HG03442 (cell line): ENCODE data around the gene CRYGN.

Experiments used
- ATAC-seq: cut with Tn5 transposase; IDR thresholded peaks from one replicate; pipeline ENCODE4 v1.9.1; 2021; ENCODE audit warnings: mild to moderate bottlenecking, moderate library complexity; ENCODE audit not compliant: unreplicated experiment

Gene CRYGN

DNA sequence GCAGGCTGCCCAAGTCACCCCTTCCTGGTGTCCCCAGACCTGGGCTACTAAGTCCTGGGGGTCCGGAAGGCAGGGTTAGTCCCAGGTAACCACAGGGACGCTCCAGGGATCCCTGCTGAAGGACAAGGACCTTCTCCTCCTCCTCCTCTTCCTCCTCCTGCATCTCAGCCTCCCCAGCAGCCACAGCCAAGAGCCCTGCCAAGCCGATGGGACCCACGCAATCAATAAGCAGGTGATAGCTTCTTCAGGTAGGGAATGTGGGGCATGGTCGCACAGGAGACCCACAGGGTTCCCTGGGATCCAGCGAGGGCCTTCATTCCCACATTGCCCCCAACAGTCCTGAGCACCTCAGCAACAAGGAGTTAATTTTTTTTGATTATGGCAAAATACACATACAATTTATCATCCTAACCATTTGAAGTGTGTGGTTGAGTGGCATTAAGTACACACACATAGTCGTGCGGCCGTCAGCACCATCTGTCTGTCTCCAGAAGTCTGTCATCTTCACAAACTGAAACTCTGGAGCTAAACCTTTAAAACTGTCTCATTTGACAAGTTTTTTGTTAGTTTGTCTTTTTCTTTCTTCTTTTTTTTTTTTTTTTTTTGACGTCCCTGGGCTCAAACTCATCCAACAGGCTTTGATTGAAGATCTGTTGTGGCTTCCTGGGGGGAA, 12.1 kb downstream of the CRYGN start:
- no peak for ATAC-seq

DNA sequence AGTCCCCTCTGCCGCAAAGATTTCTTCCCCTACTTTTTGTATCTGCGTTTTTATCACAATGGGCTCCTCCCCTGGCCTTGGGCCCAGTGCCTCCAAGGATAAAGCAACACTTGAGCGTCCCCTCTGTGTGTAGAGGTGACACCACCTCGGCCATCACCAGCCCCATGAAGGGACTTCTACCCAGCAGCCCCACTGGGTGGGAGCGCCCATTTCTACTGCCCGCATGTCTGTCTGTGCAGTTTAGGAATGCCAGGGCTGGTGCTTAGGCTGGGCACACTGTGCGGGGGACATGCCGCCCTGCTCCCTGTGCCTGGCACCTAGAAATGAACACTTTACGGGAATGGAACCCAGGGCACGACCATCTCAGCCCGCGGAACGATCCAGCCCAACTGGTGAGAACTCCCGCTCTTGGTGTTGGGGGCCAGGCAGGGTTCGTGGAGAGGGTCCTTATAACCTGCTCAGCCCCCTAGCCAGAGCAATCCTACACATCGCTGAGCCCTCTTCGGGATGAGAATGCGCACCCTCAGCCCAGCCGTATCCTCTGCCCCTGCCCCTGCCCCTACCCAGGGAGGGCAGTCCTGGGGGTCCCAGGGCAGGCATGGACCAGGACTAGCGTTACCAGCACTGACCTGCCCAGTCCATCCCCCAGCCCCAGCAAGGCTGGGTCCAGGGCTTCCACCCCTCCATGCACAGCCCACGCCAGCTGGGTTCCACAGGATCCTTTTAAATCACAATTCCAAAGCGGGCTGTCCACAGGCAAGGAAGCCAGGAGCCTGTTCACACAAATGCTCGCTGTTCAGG, 12.8 kb downstream of the CRYGN start:
- ATAC-seq, result no peak

DNA sequence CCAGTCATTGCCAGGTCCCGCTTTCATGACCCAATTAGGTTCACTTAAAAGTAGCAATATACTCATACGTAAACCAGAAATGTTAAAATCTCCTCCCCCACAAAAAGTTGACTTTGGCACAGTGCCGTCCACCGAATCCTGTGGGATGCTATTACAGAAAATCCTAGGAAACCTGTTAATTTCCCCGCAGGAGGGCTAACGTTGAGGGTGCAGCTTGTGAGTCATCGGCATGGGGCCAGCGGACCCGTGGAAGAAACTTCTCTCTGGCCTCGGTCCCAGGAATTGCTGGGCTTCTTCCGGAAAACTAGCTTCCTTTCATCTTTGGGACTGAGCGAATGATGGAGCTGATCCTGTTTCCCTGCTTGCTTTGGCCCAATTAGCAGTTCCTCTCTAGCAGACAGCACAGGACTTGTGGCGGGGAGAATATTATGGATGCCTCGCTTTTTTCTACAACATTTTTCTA, 13.5 kb downstream of the CRYGN start:
- no peak for ATAC-seq

DNA sequence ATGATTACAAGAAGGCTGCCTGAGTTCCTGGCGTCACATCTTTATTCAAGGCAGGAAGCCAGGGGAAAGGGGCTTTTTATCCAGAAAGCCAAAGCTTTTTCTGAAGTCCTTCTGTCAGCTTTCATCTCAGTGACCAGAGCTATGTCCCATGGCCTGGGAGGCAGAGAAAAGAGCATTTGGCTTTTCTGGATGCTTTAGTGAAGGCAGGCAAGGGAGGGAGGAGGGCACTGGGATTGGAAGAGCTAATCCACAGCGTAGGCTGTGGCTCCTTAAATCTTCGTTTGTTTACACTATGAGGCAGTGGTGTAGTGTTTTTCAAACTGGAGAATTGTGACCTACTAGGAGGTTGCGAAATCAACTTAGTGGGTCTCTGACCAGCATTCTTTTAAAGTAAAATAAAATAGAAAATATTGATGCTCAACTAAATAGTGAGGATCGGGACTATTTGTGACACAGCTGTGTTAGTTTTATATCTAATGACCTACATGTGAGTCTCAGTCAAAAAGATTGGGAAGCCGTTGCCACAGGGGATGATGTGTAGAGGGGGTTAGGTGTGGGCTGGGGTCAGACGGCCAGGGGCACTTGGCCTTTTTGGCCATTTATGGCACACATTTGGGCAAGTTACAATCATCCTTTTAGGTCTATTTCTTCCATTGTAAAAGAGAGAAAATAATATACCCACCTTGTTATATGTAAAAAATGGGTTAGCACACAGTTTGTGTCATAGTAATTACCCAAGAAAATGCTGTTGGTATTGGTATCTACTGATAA, 14.1 kb downstream of the CRYGN start:
- no peak for ATAC-seq

DNA sequence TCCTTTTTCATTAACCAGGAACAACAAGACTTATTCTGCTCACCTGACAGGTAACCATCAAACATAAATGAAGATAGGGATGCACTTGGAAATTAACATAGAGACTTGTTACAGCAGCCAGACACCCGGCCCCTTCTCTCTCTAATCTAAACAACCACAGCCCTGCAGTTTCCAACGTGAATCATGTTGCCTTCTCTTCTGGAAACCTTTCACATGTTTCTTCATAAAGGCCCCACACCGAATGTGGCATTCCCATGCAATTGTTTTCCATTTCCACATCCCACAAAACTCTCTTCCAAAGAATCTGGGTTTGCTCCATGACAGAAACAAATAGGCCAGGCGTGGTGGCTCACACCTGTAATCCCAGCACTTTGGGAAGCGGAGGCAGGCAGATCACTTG, 15.1 kb downstream of the CRYGN start:
- ATAC-seq, result no peak

DNA sequence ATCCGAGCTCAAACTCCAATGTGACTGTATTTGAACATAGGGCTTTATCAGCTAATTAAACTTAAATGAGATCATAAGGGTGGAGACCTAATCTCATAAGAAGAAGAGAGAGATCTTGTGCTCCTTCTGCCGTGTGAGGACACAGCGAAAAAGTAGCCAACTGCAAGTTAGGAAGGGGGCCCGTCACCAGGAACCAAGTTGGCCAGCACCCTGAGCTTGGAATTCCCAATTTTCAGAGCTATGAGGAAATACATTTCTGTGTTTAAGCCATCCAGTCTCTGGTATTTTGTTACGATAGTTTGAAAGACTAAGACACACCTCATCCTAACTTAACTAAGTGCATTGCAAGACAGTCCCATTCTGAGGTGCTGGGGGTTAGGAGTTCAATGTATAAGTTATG, 16.0 kb downstream of the CRYGN start:
- no peak for ATAC-seq

DNA sequence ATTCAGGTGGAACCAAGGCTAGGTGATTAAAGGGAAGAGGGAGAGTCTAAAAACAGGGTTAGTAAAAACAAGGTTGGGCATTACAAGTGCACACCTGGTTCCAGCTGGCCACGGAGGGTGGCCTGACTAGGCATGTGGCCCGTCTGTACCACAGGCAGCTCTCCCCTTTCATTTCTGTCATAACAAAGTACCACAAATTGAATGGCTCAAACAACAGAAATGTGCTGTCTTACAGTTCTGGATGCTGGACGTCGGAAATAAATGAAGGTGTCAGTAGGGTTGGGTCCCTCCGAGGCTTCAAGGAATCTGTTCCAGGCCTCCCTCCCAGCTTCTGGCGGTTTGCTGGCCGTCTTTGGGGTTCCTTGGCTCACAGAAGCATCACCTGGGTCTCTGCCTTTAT, 16.7 kb downstream of the CRYGN start:
- no peak for ATAC-seq

DNA sequence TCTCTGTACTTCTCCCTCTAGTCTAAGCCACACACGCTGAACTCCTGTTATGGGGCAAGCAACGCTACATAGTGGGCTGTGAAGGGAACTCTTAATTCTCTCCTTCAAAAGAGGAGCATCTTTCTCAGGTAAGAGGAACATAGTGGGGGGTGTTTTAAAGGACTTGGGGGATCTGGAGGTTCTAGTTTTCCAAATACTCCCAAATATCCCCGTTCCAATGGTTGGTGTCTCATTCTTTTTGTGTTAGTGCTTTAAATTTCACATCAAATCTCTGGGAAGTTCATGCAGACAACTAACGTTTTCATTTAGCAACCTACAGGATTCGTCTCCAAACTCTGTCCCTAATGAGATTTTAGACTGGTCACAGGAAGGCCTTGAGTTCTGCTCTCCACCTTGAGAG, 17.7 kb downstream of the CRYGN start:
- ATAC-seq, result no peak

DNA sequence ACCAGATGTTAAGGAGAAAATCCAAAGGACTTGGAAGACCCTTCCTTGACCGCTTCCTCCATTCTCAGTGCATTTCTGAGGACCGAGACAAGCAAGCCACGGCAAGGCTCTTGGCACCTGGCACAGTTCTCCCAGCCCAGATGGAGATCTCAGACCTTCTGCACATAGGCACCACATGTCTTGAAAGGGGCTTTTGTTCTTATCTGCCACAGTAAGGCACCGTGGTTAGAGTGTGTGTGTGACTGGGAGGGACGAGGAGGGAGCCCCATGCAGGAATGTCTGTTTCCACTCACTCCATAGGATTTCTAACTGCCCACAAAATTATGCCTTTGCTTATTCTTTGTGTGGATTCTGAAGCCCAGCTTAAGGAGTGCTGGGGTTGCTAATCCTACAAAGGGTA, 19.8 kb downstream of the CRYGN start:
- no peak for ATAC-seq

DNA sequence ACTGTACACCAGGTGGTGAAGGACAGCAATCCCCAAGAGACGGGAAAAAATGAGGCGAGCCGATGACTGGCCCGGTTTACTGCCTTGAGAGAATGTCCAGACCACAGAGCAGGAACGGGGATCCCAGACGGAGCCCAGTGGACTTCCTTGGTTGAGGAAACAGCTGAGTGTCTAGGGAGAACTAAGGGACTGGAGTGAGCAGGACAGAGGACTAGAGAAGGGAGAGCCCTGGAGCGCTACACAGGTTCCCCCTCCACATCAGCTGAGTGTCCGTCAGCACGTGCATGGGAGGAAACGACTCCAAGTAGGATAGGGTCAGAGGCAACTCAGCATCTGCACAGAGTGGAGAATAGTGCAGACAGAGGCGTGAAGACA, 23.0 kb downstream of the CRYGN start:
- ATAC-seq, result no peak

DNA sequence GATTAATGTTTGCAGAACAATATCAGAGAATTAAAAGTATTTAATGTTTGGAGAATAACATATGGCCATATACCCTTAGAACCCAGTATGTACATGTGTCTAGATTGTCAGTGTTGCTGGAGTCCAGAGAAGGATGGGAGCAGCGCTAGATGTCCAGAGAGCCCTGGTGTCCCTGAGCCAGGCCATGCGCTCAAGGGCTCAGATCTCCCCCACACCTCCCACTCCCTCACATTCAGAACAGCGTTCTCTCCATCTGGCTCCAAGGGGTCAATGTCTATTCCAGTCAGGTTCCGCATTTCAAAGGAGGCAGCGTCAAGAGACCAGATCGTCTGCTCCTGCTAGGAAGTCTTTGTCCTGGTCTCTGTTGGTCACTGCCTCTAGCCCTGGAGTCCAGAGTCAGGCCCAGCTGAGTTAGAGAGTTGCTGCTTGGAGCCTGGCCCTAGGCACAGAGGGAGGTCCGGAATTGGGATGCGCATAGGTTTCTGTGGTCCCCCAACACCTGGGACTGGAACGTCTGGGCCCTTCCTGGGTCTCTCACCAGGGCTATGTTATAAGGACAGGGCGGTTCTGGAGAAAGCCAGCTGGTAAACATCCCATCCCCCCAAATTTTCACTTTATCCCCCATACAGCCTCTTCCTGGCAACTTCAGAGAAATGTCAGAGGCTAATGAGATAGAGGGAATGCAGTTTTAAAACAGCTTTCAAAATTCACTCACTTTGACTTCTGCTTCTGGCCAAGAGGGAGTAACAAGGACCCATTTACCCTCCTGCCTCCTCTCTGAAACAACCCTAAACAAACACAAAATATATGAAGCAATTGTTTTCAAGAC, 23.6 kb downstream of the CRYGN start:
- ATAC-seq, result no peak

DNA sequence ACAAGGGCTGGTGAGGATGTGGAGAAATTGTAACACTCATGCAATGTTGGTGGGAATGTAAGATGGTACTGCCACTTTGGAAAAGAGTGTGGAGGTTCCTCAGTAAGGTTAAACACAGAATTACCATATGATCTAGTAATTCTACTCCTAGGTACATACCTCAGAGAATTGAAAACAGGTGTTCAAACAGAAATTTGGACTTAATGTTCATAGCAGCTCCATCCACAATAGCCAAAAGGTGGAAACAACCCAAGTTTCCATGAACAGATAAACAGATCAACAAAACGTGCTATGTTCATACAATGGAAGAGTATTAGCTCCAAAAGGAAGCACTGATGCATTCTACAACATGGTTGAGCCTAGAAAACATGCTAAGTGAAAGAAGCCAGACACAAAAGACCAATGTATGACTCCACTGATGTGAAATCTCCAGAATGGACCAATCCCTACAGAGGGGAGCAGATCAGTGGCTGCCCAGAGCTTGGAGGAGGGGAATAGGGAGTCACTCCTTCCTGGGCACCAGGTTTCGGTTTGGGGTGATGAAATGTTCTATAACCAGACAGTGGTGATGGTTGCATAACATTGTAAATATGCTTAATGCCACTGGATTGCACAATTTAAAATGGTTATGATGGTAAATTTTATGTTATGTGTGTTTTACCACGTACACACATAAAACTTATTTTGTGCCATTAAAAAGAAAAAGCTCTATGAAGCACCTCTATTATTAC, 24.4 kb downstream of the CRYGN start:
- no peak for ATAC-seq

DNA sequence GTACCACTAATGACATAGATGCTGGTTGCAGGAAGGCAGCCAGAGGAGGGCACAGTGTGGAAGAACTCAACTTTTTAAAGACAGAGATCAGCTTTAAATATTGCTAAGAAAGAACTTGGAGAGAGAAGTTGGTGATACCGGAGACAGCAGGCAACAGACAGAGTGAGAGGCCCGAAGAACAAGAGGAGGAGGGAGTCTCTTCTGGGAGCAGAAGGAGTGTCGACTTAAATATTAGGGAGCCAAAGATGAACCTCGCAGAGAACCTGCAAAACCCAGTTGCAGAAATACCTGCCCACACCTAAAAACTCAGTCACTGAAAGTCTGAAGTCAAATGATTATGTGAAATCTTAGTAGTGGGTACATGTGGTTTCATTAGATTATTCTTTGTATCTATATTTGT, 26.7 kb downstream of the CRYGN start:
- no peak for ATAC-seq

DNA sequence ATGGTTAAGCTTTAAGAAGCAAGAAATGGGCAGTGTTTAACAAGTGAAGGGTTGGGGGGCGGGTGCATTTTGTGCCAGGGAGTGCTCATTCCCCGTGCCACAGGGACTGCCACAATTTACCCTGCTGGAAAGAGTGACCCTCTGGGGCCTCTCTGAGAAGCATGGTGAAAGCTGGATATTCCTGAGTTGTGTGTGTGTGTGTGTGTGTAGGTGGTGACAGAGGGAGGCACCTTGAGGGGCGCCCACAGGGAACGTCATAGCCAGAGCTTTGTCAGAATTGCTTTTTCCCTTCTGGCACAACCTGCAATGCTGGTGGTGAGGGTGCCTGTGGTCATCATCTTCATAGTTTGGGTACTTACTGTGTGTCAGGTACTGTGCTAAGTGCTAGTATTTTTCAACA, 27.6 kb downstream of the CRYGN start:
- no peak for ATAC-seq

DNA sequence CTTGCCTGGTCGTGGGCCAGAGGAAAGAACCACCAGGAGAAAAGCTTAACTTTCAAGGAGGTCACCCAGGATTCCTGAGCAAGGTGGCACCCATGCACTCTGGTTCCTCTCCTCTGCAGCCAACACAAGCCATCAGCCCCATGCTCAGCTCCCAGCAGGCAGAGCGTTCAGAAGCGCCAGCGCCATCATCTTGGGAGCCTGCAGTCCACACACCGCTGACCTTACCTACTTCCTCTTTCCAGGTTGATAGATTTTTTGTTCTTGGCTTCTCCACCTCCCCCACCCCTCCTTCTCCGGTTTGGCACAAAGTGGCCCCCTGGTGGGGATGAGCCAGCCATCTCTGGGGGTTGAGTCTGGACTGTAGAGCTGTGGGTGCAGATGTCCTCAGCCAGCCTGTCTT, 28.4 kb downstream of the CRYGN start:
- no peak for ATAC-seq

DNA sequence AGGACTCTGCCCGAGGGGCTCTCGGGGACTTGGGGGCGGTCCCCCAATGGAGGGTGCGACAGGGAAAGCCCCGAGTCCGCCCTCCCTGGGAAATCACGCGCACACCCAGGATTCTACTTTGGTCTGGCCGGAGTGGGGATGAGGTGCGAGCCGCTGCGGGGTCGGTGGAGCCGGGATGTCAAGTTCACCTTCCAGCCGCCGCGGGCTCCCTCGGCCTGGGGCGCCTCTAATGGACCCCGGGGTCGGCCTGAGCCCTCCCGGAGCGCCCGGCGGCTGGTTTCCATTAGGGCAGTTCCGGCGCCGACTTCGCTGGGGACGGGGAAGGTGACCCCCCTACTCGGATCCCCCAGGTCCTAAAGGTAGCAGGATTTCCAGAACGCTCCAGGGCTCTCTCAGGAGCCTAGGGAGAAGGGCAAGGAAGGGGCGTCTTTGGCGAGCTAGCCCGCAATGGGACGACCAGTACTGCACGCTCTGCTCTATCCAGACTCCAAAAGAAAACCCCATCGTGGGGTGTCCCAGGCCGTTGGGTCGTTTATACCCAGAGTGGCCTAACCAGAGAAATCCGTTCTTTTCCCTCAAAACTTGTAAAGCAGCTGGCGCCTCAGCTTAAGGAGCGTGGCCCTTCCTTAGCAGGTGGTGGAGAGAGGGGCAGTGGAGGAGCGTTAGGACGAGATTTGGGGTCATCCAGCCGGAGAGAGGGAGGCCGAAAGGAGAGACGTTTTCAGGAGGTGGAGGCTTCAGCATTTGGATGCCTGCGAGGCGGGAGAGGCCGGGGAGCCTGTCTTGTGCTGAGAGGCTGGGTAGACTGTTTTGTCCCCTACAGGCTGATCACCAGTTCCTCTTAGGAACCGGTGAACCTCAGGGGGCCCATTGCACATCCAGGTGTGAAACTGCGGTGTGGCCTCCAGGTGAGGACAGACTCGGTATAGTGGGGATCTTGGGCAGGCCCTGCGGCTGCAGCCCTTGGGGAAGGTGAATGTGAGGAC, 29.2 kb downstream of the CRYGN start:
- no peak for ATAC-seq

DNA sequence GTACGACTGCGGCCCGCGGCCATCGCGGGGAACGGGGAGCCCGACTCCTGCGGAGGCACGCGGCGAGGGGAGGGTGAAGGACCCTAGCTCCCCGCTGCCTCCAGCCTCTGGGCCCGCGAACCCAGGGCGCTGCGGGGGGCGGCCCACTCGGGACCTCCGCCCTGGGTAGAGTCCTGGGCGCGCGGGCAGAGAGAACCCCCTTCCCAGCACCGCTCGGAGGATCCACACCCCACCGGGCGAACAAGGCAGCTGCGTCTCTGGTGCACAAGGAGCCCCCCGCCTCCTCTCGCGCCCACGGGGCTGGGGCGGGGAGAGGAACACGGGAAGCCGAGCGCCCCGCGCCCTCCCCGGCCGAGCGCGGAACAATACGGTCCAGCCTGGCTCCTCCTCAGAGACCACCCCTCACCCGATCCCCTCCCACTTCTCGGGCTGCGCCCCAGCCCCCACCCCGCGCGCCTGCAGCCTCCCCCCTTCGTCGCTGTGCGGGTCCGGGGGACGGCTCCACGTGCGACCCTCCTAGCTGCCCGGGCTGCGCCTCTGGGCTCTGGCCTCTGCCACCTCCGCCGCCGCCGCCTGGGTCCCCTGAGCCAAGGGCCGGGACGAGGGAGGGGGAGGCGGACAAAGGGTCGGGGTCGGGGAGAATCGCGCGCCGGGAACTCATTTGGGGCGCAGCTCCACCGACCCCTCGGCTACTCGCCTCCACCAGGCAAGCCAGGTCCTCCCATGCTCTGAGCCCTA, 30.1 kb downstream of the CRYGN start, which contains the start of gene WDR86:
WDR86 (minus strand) TSS at position 372 of the 738 bp plus-strand sequence. CDS start 449 bp downstream, outside the sequence.
- ATAC-seq, result no peak
